ENCODE data around the gene AGPS.
A peak's percentile ranks its signal among the peaks of the same experiment; 100 is the strongest.

Gene AGPS

GRCh38 chr2:177397481-177398289 lies 5.1 kb downstream of the AGPS start:
- DNase-seq (ENCODE audit: low read depth): peak; percentile 81
- TF ChIP-seq CTCF (conservative IDR thresholded peaks at IDR 0.05; ENCODE audit: low read depth, low read length): no peak
- no peak overlapping the region for H3K4me3 ChIP-seq (ENCODE audit: low read length)

- TF ChIP-seq CTCF (conservative IDR thresholded peaks at IDR 0.05; ENCODE audit: low read depth, low read length): no peak
- no peak for DNase-seq (ENCODE audit: low read depth)
- H3K4me3 ChIP-seq (ENCODE audit: low read length): no peak overlapping the region
Observed at GRCh38 chr2:177398290-177398683, 5.7 kb downstream of the AGPS start.

GRCh38 chr2:177398791-177399190 lies 6.2 kb downstream of the AGPS start:
- no peak for TF ChIP-seq CTCF (conservative IDR thresholded peaks at IDR 0.05; ENCODE audit: low read depth, low read length)
- DNase-seq (ENCODE audit: low read depth): no peak
- no peak overlapping the region for H3K4me3 ChIP-seq (ENCODE audit: low read length)

- DNase-seq (ENCODE audit: low read depth): no peak
- H3K4me3 ChIP-seq (ENCODE audit: low read length): no peak overlapping the region
- no peak for TF ChIP-seq CTCF (conservative IDR thresholded peaks at IDR 0.05; ENCODE audit: low read depth, low read length)
Observed at GRCh38 chr2:177399376-177399775, 6.8 kb downstream of the AGPS start.

GRCh38 chr2:177400337-177400923 lies 7.9 kb downstream of the AGPS start:
- DNase-seq (ENCODE audit: low read depth): no peak
- TF ChIP-seq CTCF (conservative IDR thresholded peaks at IDR 0.05; ENCODE audit: low read depth, low read length): no peak
- no peak overlapping the region for H3K4me3 ChIP-seq (ENCODE audit: low read length)

GRCh38 chr2:177402096-177402495 lies 9.5 kb downstream of the AGPS start:
- TF ChIP-seq CTCF (conservative IDR thresholded peaks at IDR 0.05; ENCODE audit: low read depth, low read length): no peak
- H3K4me3 ChIP-seq (ENCODE audit: low read length): no peak overlapping the region
- no peak for DNase-seq (ENCODE audit: low read depth)

- no peak overlapping the region for H3K4me3 ChIP-seq (ENCODE audit: low read length)
- no peak for TF ChIP-seq CTCF (conservative IDR thresholded peaks at IDR 0.05; ENCODE audit: low read depth, low read length)
- DNase-seq (ENCODE audit: low read depth): no peak
Observed at GRCh38 chr2:177403838-177404237, 11.3 kb downstream of the AGPS start.

All from retinal pigment epithelial cell (primary cell).